GM23248 (cell line): ENCODE measurements around the gene TNFAIP1.

Experiments
- EZH2 ChIP-seq: fragments of 200-600 bp; sonication (generic); IDR thresholded peaks from 2 replicates; pipeline ENCODE4 v1.6.1; 2018; ENCODE audit warnings: antibody characterized with exemption, mild to moderate bottlenecking; ENCODE audit not compliant: insufficient read depth, poor library complexity, severe bottlenecking
- EZH2phosphoT487 ChIP-seq: fragments of 200-600 bp; sonication (generic); IDR thresholded peaks from 2 replicates; pipeline ENCODE4 v1.6.1; 2018; ENCODE audit warnings: antibody characterized with exemption, moderate library complexity, mild to moderate bottlenecking, low read depth; ENCODE audit not compliant: insufficient read depth

GRCh38 chr17:28395968-28396367 lies 60.4 kb downstream of the TNFAIP1 start:
- no peak for TF ChIP-seq EZH2
- TF ChIP-seq EZH2phosphoT487 = no peak
